Dedifferentiated amniotic fluid mesenchymal stem cell (primary cell): Measurements from ENCODE around the gene LGALS12.

Source experiments
- DNase-seq: peaks from one replicate; pipeline ENCODE4 v3.0.0-alpha.2; 2016; ENCODE audit errors: extremely low spot score

LGALS12 gene

GRCh38 chr11:63560506-63561180 is 54.8 kb downstream of the LGALS12 start:
- no peak for DNase-seq

- DNase-seq: no peak
These were observed 57.5 kb downstream of the LGALS12 start, which contains the start of gene PLAAT2 for GRCh38 chr11:63563201-63564055. Gene PLAAT2, minus strand, starts transcription at chr11:63563379. Its CDS starts 55 bp downstream, at chr11:63563324.

GRCh38 chr11:63564056-63564774 is 58.3 kb downstream of the LGALS12 start:
- no peak for DNase-seq

- no peak for DNase-seq
These were observed 59.0 kb downstream of the LGALS12 start for GRCh38 chr11:63564784-63565350.
